Testis (tissue), 2 donors: ENCODE data around the gene CELA1.

Source experiments
- CTCF ChIP-seq, 3 experiments: fragments of 450-650 bp in 2 of 3; fragments of 200-600 bp in 1 of 3; sonication (generic) in 1 of 3; IDR thresholded peaks; one replicate each; pipeline ENCODE4 v1.5.1; 2016 to 2019; ENCODE audit warnings: antibody characterized with exemption in 3 of 3, mild to moderate bottlenecking in 2 of 3, moderate library complexity in 1 of 3
- POLR2A ChIP-seq: fragments of 450-650 bp; IDR thresholded peaks from one replicate; pipeline ENCODE4 v1.6.1; 2017; ENCODE audit warnings: antibody characterized with exemption, mild to moderate bottlenecking, moderate library complexity

GRCh38 chr12:51378749-51379148, 32.3 kb upstream of the CELA1 start:
- TF ChIP-seq CTCF (IDR thresholded peaks at IDR 0.05) (no peak), POLR2A (no peak)
